ENCODE measurements around the gene CD276. TPM values are rescaled to one million over a fixed set of nuclear protein-coding genes. Genes with fewer than 3 reads are reported as not detected.

Gene CD276
- polyA plus RNA-seq, 4 donors = 7.8 to 86.5 (median 25.5) TPM

- Histone ChIP-seq H3K27me3 (ENCODE audit: control insufficient read depth in 3 of 3, insufficient read depth in 3 of 3, low read length in 3 of 3) (peaks cover 3 to 18% (median 5%) of the 10 kb centered on the region in 3 donors), H3K9me3 (ENCODE audit: control insufficient read depth in 2 of 2, insufficient read depth in 1 of 2, low read depth in 1 of 2, low read length in 1 of 2) (no peaks in the 10 kb centered on the region), H3K4me1 (ENCODE audit: control insufficient read depth in 3 of 3, insufficient read depth in 2 of 3, low read depth in 1 of 3, low read length in 2 of 3) (no peaks in the 10 kb centered on the region), H3K4me3 (ENCODE audit: low read depth in 1 of 3, low read length in 3 of 3) (no peak overlapping the region), H3K27ac (ENCODE audit: low read depth in 1 of 3, low read length in 2 of 3) (no peak overlapping the region), H3K36me3 (ENCODE audit: control insufficient read depth in 3 of 3, insufficient read depth in 2 of 3, low read depth in 1 of 3, low read length in 3 of 3) (no peaks in the 10 kb centered on the region)
- no peak for FAIRE-seq
- WGBS, 3 donors = 48 to 58% (median 53%) methylated on average over 3 of the region's 3 CpGs
- DNase-seq = no peak
Measured at GRCh38 chr15:73763931-73764330, 79.7 kb downstream of the CD276 start.

Other genes with a start within 250 kb of the CD276 start
- under 1 TPM in 1 of 4 donors, not detected in 3; 0.13 TPM for gene REC114, start 241.2 kb upstream of the CD276 start, polyA plus RNA-seq
- 100 to 1,000 TPM in 2 of 4 donors, 10 to 100 TPM in 2; 57.7 to 323 (median 97.5) TPM for gene NPTN, start 51.0 kb upstream of the CD276 start, polyA plus RNA-seq
- 1 to 10 TPM in 3 of 4 donors, not detected in 1; 1.9 to 2.2 (median 1.9) TPM for gene INSYN1, start 69.0 kb downstream of the CD276 start, polyA plus RNA-seq
- gene TBC1D21, start 189.2 kb downstream of the CD276 start, polyA plus RNA-seq = not detected
- 1 to 10 TPM; 2.2 to 7.2 (median 4.9) TPM for gene LOXL1, start 242.1 kb downstream of the CD276 start, polyA plus RNA-seq

Data from small intestine (tissue), 7 donors.